DMS53 treated with DMSO at 0.1 percent for 48 hours (cell line): ENCODE results near the gene TMEM87B.
"Not testable (repeated sequence)": the region's sequence is repeated elsewhere in the genome, so short reads cannot be mapped to it uniquely, and the experiment has no call there.

ENCODE experiments used
- DNase-seq: peaks from one replicate; lab custom pipeline; 2025; ENCODE audit not compliant: unreplicated experiment; lab: John Stamatoyannopoulos, UW

Gene TMEM87B

DNA sequence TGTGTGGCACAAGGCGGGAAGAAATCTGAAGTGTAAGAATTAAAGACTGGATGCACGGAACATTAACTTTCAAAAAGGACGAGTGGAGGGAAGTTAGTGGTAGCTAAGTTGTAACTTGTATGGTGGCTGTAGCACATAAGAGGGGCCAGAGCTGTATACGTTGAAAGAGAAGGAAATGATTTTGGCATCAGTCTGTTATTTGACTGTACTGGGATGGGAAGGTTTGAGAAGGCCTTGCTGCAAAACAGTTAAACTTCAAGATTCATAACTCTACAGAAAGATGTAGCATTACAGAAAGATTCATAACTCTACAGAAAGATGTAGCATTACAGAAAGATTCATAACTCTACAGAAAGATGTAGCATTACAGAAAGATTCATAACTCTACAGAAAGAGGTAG is 58.3 kb downstream of the TMEM87B start:
- DNase-seq, result not testable (repeated sequence)

DNA sequence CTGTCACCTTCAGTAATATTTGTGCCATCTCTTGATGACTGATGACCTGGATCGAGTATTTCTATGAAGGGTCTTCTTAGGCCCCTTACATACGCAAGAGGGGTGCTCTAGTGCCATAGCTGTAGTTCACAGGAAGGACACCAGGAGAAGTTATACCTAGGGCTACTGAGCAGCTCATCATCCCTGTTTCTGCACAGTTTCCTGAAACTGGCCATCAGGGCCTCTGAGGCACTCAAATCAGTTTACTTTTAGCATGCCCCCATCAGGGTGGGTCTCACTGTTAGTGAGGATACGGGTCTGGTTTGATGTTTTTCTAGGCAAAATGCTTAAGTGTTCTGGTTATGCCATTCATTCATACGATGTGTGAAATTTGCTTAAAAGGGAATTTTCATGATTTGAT is 63.1 kb downstream of the TMEM87B start:
- no peak for DNase-seq

DNA sequence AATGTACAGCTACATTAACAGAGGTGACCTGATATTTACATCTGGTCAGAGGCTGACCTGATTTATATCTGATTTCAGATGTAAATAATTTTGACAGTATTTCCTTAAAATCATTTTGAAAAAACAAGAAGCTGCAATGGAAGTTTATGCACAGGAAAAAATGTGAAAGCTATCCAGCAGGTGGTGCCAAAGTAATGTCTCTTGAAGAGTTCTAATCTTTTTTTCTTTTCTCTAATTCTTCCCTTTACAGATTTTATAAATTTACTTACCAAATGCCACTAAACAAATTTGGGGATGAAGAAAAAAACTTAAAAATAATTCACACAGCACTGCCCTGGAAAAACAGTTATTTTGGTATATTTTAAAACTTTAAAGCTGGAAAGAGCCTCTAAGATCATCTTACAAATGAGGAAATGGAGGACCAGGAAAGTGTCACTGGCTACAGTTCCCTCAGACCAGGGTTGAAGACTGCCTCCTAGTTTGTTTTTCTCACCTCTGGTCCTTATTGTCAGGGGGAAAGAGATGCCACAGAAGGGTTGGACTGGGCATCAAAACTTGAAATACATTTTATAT is 66.7 kb downstream of the TMEM87B start:
- DNase-seq, result peak; percentile 57

DNA sequence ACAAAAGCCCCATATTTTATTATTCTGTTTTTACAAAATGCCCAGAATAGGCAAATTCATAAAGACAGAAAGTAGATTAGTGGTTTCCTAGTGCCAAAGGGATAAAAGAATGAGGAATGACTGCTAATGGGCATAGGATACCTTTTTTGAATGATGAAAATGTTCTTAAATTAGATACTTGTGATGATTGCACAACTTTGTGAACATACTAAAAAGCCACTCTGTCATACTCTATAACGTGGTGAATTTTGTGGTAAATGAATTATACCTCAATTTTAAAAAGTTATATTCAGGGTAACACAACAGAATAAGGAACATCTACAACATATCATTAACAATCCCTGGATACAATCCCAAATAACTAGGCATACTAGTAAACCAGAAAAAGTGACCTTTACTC is 74.0 kb downstream of the TMEM87B start:
- DNase-seq, result no peak

DNA sequence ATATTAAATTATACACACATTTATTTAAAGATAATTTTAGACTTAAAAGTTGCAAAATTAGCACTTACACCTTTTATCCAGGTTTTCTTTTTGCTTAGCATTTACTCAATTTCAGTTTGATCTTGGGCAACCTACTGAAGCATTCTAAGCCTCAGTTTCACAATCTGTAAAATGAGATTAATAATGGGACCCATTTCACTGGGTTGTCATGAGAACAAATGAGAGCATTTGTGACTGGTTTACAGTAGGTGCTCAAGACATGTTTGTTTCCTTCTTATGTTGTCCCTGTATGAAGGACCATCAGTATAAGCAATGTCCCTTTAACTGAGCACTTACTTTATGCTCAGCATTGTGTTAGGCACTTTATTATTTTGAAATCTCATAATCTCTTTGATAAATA is 78.3 kb downstream of the TMEM87B start:
- DNase-seq, result no peak

DNA sequence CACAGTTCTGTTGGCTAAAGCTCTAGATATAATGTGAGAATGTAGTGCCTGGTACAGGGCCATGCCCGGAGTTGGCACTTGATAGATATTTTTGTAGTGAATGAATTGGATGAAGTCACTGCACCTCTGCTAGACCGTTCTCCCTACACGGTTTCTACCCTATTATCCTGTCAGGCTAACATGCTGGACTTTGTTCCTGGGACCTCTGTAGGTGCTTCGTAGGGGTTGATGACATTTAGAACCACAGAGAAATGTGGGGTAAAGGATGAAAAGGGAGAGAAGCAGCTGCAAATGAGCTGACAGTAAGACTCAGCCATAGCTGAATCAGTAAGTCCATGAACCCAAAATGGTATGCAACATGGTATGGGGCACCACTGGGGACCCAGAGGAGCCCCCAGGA is 79.1 kb downstream of the TMEM87B start:
- DNase-seq, result no peak

DNA sequence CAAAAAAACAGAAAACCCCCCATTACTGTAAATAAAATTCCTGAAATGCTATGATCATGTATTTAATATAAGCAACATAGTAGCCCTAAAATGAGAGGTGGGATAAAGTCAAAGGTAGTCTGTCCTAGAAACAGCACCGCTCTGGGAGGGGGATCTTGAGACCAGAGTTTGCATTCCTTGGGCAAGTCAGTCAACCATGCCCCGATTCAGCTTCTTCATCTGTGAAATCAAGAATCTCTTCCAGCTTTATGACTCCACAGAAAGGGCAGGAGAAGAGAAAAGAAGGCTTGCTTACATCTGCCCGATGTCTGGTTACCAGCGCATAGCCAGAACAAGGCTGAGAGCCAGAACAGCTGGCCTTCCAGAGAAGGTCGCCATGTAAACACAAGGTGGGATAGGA is 81.0 kb downstream of the TMEM87B start:
- no peak for DNase-seq

DNA sequence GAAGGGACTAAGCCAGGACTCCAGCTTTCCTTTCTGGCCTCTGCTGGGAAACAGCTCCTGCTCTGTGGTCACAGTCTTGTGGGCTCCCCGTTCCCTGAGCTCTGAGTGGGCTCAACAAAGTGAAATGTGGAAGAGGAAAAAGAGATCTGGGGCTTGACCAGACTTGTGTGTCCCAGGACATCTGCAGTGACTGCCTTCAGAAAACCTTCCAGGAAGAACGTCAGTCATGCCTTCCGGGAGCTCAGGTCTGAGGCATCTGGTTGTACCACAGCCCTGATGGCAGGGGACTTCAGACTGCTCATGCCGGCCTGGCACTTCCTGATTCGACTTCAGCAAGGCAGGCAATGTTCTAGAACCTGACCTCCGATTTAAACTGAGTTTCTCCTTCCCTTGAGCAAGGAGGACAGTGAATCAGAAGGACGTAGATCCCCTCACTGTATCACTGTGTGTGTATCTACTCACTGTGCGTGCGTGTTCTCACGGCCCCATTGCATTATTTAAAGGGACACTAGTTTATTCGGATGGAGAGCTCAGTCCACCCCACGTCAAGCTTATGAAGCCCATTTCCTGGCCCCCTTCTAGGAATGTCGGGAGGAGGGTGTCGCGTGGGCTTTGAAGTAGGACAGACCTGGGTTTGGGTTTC is 82.6 kb downstream of the TMEM87B start:
- peak; percentile 63 for DNase-seq

DNA sequence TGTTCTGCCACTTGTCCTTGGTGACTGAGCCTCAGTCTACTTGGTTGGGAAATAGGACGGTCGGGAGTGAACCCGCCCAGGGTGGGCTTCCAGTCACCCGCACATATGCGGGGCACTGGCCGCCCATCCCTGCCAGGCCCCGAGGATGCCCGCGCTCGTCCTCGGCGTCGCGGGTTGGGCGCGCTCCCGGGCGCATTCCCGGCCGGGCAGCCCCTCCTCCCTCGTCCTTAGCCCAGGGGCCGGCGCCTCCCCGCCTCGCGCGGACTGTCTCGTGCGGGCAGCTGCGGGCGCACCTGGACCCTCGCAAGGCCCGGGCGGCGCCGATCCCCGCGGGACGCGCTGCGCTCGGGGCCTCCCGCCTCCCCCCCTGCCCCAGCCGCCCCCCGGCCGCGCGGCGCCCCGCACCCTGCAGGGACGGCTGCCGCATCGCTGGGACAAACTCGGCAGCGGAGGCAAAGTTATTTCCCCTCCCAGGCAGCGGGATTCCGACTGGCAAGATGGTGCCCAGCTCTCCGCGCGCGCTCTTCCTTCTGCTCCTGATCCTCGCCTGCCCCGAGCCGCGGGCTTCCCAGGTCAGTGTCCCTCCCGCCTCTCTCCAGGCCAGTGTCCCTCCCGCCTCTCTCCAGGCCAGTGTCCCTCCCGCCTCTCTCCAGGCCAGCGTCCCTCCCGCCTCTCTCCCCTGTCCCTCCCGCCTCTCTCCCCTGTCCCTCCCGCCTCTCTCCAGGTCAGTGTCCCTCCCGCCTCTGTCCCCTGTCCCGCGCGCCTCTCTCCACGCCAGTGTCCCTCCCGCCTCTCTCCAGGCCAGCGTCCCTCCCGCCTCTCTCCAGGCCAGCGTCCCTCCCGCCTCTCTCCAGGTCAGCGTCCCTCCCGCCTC is 83.3 kb downstream of the TMEM87B start, which contains the start of gene FBLN7:
TSS of gene FBLN7 (plus strand) at position 227 of the 874 bp plus-strand sequence. CDS start at position 498, 271 bp downstream.
- peak; percentile 40 for DNase-seq

DNA sequence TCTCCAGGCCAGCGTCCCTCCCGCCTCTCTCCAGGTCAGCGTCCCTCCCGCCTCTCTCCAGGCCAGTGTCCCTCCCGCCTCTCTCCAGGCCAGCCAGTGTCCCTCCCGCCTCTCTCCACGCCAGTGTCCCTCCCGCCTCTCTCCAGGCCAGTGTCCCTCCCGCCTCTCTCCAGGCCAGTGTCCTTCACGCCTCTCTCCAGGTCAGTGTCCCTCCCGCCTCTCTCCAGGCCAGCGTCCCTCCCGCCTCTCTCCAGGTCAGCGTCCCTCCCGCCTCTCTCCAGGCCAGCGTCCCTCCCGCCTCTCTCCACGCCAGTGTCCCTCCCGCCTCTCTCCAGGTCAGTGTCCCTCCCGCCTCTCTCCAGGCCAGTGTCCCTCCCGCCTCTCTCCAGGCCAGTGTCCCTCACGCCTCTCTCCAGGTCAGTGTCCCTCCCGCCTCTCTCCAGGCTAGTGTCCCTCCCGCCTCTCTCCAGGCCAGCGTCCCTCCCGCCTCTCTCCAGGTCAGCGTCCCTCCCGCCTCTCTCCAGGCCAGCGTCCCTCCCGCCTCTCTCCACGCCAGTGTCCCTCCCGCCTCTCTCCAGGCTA is 84.1 kb downstream of the TMEM87B start:
- not testable (repeated sequence) for DNase-seq

DNA sequence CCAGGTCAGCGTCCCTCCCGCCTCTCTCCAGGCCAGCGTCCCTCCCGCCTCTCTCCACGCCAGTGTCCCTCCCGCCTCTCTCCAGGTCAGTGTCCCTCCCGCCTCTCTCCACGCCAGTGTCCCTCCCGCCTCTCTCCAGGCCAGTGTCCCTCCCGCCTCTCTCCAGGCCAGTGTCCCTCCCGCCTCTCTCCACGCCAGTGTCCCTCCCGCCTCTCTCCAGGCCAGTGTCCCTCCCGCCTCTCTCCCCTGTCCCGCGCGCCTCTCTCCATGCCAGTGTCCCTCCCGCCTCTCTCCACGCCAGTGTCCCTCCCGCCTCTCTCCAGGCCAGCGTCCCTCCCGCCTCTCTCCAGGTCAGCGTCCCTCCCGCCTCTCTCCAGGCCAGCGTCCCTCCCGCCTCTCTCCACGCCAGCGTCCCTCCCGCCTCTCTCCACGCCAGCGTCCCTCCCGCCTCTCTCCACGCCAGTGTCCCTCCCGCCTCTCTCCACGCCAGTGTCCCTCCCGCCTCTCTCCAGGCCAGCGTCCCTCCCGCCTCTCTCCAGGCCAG is 84.7 kb downstream of the TMEM87B start:
- not testable (repeated sequence) for DNase-seq

DNA sequence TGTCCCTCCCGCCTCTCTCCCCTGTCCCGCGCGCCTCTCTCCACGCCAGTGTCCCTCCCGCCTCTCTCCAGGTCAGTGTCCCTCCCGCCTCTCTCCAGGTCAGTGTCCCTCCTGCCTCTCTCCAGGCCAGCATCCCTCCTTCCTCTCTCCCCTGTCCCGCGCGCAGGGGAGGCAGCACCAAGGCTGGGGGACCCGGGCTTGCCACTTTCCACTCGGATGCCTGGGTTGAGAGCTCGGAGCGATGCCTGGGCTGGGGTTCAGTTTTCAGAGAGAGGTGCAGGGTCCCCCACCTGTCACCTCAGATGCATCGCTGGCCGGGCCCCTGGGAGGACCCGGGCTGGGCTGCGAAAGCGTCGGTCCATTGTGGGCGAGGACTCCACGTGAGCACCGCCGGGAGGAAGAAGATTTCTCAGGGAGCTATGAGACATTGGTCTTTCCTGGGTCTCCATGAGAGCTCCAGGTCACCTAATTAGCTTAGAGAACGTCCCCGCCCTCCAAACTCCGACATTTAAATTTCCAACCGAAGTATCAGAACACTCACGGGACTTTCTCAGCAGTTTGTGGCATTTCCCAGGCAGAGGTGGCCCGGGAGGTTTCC is 85.2 kb downstream of the TMEM87B start:
- DNase-seq, result peak; percentile 32

DNA sequence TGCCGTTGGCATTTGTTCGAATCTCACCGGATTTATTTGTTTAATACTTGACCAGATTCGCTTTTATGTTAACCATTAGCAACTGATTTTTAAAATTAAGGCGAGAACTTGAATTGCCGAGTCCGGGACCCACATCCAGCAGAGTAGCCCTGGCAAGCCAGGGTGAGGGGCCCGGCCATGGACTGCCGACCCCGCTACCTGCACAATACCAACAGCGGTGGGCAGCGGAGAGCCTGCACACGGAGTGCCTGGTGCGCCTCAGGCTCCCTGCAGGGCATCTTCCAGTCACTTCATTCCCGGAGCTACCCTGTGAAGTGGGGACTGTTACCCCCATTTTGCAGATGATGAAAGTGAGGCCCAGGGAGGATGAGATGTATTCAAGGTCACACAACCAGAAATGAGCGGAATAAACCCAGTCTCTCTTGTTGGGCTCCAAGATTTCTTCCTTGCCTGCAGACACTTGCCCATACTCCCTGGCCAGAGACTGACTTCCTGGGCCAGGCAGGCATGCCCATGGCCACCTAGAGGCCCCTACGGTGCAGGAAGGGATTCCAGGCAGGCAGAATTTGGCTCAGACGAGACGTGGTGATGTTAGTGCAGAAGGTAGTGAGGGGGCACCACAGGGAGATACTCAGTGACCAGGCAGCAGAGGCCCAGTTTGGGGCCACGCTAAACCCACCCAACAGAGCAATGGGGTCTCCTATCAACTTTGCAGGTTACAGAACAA is 86.0 kb downstream of the TMEM87B start:
- DNase-seq, result peak; percentile 63

DNA sequence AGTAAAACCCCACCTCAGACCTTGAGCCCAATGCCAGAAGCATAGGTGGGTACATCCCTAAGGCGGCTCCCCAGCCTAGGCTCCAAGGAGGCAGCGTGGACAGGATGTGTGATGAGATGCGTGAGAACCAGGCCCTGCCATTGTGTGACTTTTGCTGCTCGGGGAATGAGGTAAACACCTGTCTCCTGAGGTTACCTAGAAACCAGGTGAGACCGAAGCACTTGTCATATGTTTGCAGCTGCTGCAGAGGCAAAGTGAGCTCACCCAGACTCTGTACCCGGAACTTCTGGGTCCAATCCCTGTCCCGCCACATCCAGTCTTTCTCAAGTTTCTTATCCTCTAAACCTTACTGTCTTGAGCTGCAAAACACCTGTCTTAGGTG is 86.5 kb downstream of the TMEM87B start:
- DNase-seq, result peak; percentile 97

DNA sequence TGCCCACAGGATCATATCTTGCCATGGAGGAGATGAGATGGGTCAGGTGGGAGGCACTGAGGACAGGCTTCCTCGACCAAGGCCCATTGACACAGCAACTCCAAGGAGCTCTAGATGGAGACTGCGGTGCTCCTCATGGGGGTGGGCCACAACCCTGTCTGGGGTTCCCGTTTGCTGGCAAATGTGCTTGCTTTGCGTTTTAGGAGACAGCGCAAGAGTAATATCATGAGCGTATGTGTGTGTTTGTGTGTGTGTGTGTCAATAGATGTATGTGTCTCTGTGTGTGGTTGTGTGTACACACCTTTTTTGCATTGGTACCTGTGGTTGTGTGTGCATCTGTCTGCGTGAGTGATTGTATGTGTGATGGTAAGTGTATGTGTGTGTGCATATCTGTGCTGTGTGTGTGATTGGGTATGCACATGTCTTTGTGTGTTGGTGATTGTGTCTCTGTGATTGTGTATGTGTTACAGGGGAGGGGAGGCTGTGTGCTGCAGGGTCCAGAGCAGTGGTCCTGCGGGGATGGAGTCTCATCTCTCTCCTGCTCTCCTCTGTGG is 87.5 kb downstream of the TMEM87B start:
- no peak for DNase-seq

DNA sequence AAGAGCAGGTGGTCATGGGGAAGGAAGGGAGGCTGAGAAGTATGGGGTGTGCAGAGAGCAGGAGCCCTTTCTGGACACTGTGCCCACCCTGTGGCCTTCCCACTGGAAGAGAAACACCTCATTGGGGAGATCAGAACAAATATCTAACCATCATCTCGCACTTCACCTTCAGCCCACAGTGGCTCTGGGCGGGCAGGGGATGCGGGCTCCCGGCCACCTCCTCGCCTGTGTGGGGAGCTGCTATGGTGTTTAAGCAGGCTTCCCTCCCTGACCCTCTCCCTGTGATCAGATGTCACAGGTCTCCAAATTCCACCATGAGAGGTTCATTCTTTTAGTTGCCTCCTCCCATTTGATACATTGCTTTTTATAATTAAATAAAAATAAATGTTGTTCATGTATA is 88.1 kb downstream of the TMEM87B start:
- DNase-seq, result no peak

DNA sequence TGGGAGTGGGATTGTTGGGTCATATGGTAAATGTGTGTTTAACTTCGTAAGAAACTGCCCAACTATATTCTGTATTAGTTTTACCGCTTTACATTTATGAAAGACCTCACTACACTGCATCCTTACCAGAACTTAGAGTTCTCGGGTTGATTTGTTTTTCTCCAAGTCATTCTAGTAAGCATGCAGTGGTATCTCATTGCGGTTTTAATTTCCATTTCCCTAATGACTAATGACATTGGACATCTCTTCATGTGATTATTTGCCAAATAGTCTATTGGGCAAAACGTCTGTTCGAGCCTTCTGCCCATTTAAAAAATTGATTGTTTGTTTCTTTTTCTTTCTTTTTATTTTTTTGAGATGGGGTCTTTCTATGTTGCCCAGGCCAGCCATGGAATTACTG is 89.9 kb downstream of the TMEM87B start:
- DNase-seq, result no peak

DNA sequence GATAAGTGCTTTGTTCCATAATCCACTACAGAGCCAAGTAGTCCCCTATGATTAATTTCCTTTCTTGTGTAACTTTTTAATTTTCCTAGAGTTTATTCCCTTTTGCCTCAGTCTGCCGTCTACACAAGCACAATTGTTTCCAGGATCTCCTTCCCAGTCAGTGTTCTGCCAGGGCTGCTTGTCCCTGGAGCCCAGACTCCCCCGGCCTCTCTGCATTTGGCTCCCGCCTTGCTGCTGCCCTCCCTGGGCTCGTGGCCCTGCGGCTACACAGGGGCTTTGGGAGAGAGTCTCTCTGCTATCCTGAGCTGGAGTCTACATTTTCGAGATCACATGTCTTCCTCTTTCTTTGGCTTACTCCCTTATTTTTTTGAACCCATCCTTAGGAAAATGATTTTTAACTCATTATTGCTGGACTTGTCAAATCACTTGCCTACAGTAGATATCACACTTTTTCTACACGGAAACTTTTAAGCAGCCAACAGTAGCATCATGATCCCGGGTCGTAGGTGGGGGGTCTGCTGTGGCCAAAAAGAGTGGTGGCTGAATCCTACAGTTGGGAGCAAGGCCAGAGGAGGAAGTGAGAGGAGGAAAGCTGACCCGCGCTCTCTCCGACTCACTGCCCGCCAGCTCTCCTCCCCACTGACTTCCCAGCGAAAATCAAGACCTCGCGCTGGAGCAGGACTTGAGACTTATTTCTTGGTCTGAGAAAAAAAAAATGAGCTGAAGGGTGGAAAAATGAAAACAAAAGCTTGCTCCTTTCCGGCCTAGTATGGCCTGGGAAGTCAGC is 92.5 kb downstream of the TMEM87B start:
- DNase-seq, result no peak

DNA sequence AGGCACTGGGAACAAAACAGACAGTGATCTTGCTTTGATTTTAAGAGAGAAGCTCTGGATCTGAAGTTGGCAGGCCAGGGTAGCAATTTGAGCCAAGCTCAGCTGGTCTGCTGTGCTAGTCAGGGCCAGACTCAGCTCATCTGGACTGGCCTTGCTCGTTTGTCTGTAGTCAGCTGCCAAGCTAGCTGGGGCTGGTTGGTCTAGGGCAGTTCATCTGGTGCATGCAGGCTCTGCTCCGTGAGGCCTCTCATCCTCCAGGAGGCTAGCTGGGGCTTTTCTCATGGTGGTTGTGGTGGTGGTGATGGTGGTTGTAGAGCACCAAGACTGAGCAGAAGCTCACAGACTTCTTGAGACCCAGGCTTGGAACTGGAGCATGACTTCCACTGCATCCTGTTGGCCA is 93.4 kb downstream of the TMEM87B start:
- DNase-seq, result no peak
